CD4-positive, alpha-beta T cell treated with Interleukin-6 for 4 hours (primary cell): ENCODE measurements around the gene USP4.
"Not testable (repeated sequence)": the region's sequence is repeated elsewhere in the genome, so short reads cannot be mapped to it uniquely, and the experiment has no call there.

Experiments
- DNase-seq: peaks from one replicate; pipeline ENCODE4 v3.0.0-alpha.2; 2020; ENCODE audit warnings: mixed read lengths

Gene USP4

DNA sequence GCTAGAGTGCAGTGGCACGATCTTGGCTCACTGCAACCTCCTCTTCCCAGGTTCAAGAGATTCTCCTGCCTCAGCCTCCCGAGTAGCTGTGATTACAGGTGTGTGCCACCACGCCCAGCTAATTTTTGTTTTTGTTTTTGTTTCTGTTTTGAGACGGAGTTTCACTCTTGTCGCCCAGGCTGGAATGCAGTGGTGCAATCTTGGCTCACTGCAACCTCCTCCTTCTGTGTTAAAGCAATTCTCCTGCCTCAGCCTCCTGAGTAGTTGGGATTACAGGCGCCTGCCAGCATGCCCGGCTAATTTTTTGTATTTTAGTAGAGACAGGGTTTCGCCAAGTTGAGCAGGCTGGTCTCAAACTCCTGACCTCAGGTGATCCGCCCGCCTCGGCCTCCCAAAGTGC is 99.8 kb downstream of the USP4 start:
- not testable (repeated sequence) for DNase-seq

DNA sequence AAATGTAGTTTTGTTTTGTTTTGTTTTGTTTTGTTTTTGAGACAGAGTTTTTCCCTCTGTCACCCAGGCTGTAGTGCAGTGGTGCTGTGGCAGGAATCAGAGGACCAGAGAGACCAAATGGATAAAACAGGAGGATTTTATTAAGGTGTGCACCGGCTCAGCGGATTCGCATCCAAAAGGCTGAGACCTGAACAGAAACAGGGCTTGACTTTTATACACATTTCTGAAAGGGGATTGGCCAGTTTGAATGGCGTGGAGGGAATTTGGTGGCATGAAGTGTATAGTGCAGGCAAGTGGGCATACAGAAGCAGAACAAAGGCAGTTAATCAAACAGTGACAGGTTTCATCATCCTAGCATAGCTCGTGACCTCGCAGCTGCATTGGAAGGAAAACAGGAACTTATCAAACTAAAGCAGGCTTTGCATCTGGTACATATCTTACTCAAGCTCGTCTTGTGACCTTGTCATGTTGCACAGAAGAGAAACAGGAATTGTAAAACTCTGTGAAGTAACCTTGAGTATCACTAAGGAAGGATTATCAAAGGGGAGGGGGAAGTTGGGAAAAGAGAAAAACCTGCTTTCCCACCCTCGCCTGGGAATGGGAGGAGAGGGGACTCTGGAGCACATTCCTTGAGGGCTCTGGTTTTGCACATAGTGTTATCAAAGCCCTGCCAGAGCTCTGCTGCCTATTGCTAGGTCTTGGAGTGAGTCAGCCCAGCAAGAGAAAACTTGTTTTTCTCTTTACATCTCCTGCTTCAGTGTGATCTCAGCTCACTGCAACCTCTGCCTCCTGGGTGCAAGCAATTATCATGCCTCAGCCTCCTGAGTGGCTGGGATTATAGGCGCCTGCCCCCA is 101.4 kb downstream of the USP4 start:
- no peak for DNase-seq

DNA sequence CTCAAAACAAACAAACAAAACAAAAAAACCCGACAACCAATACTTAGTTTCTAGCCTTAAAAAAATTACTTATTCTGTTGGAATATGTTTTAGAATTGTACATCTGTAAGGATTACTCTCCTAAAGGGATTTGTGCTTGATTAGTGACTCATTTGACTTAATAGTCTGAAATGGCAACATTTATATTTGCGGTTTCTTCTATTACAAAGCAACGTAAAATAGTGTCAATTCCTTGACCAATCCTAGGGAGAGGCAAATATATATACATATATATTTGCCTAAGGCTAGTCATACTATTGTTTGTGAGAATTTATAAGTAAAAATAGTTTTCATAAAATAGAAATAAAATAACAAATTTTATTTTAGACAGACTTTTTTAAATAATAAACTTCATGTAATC is 102.5 kb downstream of the USP4 start:
- no peak for DNase-seq

DNA sequence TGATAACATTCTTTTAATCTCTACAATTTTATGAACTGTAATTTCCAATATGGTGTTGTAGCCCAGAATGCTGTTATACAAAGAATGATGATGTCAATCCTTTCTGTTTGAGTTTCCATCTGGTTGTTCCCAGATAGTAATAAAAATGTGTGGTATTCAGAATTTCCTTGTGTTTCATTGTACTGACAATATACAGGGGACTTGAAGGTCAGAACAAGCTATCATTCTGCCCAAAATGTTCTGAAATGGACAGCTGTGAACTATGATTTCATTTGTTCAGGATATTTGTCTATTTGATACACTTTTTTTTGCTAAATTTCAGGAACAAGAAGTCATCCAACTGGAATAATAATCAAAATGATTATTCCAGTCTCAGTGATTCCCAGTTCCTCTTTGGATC is 103.6 kb downstream of the USP4 start:
- DNase-seq: no peak

DNA sequence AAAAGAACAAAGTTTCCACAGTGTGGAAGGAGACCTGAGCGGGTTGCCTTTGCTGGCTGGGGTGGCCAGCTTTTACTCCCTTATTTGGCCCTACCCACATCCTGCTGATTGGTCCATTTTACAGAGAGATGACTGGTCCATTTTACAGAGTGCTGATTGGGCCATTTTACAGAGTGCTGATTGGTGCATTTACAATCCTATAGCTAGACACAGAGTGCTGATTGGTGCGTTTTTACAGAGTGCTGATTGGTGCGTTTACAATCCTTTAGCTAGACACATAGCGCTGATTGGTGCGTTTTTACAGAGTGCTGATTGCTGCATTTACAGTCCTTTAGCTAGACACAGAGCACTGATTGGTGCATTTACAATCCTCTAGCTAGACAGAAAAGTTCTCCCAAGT is 111.0 kb downstream of the USP4 start:
- not testable (repeated sequence) for DNase-seq
